MM.1S (cell line): ENCODE measurements around the gene SMAD7.
A peak's percentile ranks its signal among the peaks of the same experiment; 100 is the strongest.

Source experiments
- DNase-seq: peaks from one replicate; pipeline ENCODE4 v3.0.0-alpha.2; 2015
- H2AFZ ChIP-seq: fragments of 300-600 bp; sonication (generic); 2 replicates; pipeline ENCODE4 v1.6.0; 2016; ENCODE audit warnings: antibody characterized with exemption, low read length
- H3F3A ChIP-seq: fragments of 300-600 bp; sonication (generic); 2 replicates; pipeline ENCODE4 v1.6.1; 2016; ENCODE audit warnings: mild to moderate bottlenecking, antibody characterized with exemption, low read length, moderate library complexity, mixed read lengths; ENCODE audit not compliant: insufficient read depth
- H3K27ac ChIP-seq: fragments of 300-600 bp; sonication (generic); 2 replicates; pipeline ENCODE4 v1.5.1; 2016; ENCODE audit warnings: mild to moderate bottlenecking, low read length
- H3K27me3 ChIP-seq: fragments of 300-600 bp; sonication (generic); replicated peaks from 2 replicates; pipeline ENCODE4 v1.6.0; 2016; ENCODE audit warnings: low read length; ENCODE audit not compliant: insufficient read depth
- H3K36me3 ChIP-seq: fragments of 300-600 bp; sonication (generic); replicated peaks from 2 replicates; pipeline ENCODE4 v1.6.1; 2016; ENCODE audit warnings: mild to moderate bottlenecking, low read length, mixed read lengths; ENCODE audit not compliant: insufficient read depth
- H3K4me1 ChIP-seq: fragments of 300-600 bp; sonication (generic); 2 replicates; pipeline ENCODE4 v1.6.1; 2016; ENCODE audit warnings: low read length, mixed read lengths
- H3K4me2 ChIP-seq: fragments of 300-600 bp; sonication (generic); 2 replicates; pipeline ENCODE4 v1.6.0; 2016; ENCODE audit warnings: low read depth, low read length
- H3K4me3 ChIP-seq: fragments of 300-600 bp; sonication (generic); 2 replicates; pipeline ENCODE4 v1.5.1; 2016; ENCODE audit warnings: low read length, mixed read lengths
- H3K79me2 ChIP-seq: fragments of 300-600 bp; sonication (generic); 2 replicates; pipeline ENCODE4 v1.6.1; 2016; ENCODE audit warnings: mixed run types, low read length, mixed read lengths
- H3K9ac ChIP-seq: fragments of 300-600 bp; sonication (generic); 2 replicates; pipeline ENCODE4 v1.6.1; 2016; ENCODE audit warnings: low read length, mixed read lengths
- H3K9me2 ChIP-seq: fragments of 300-600 bp; sonication (generic); replicated peaks from 2 replicates; pipeline ENCODE4 v1.6.1; 2016; ENCODE audit warnings: mild to moderate bottlenecking, low read length, mixed read lengths; ENCODE audit not compliant: insufficient read depth
- H3K9me3 ChIP-seq: fragments of 300-600 bp; sonication (generic); replicated peaks from 2 replicates; pipeline ENCODE4 v1.6.1; 2016; ENCODE audit warnings: mild to moderate bottlenecking, low read length, mixed read lengths; ENCODE audit not compliant: insufficient read depth
- H4K20me1 ChIP-seq: fragments of 300-600 bp; sonication (generic); 2 replicates; pipeline ENCODE4 v1.6.1; 2016; ENCODE audit warnings: mild to moderate bottlenecking, low read length, moderate library complexity, mixed read lengths; ENCODE audit not compliant: insufficient read depth
- CTCF ChIP-seq: fragments of 300-600 bp; sonication (generic); IDR thresholded peaks from 2 replicates; pipeline ENCODE4 v1.5.1; 2016; ENCODE audit warnings: antibody characterized with exemption, low read length, mixed read lengths
- EZH2 ChIP-seq: fragments of 300-600 bp; sonication (generic); optimal IDR thresholded peaks from 2 replicates; pipeline ENCODE3; 2017; ENCODE audit warnings: low read depth, mild to moderate bottlenecking, antibody characterized with exemption, low read length, mixed read lengths
- EZH2phosphoT487 ChIP-seq: fragments of 300-600 bp; sonication (generic); IDR thresholded peaks from 2 replicates; pipeline ENCODE4 v1.6.1; 2018; ENCODE audit warnings: antibody characterized with exemption, low read length

Gene SMAD7

GRCh38 chr18:48950536-48951447 lies at the start of gene SMAD7:
TSS of gene SMAD7 (minus strand) at chr18:48950965. CDS start at chr18:48950424, 541 bp downstream.
- Histone ChIP-seq H4K20me1 (peaks cover 3% of the 10 kb centered on the region; the same call in 1 of the 2 replicates), H3F3A (peaks cover 49% of the 10 kb centered on the region), H3K9me2 (no peaks in the 10 kb centered on the region), H3K27me3 (no peaks in the 10 kb centered on the region), H3K79me2 (peaks cover 62% of the 10 kb centered on the region), H2AFZ (no peak within 1 kb of the TSS), H3K9ac (peak within 1 kb of the TSS; percentile 95), H3K27ac (peak within 1 kb of the TSS; percentile 97; the same call in 1 of the 2 replicates), H3K4me2 (peak within 1 kb of the TSS; percentile 99), H3K36me3 (0 out of 2 replicates have a peak, but pooled peaks cover 5% of the 10 kb centered on the region), H3K9me3 (no peaks in the 10 kb centered on the region), H3K4me3 (peak within 1 kb of the TSS; percentile 97), H3K4me1 (peaks cover 9% of the 10 kb centered on the region)
- no peak for TF ChIP-seq CTCF
- no peak for TF ChIP-seq EZH2
- TF ChIP-seq EZH2phosphoT487 = no peak
- DNase-seq = no peak

- Histone ChIP-seq H3K9ac (no peak overlapping the region), H3K36me3 (no peaks in the 10 kb centered on the region), H3K27ac (no peak overlapping the region), H4K20me1 (no peaks in the 10 kb centered on the region), H3K4me2 (no peak overlapping the region), H3F3A (no peaks in the 10 kb centered on the region), H2AFZ (no peak overlapping the region), H3K9me2 (no peaks in the 10 kb centered on the region), H3K27me3 (no peaks in the 10 kb centered on the region), H3K4me1 (0 out of 2 replicates have a peak, but pooled peaks cover 3% of the 10 kb centered on the region), H3K79me2 (no peaks in the 10 kb centered on the region), H3K9me3 (no peaks in the 10 kb centered on the region), H3K4me3 (no peak overlapping the region)
- no peak for DNase-seq
- TF ChIP-seq CTCF (no peak), EZH2 (no peak), EZH2phosphoT487 (no peak)
Observed at GRCh38 chr18:48999569-48999968, 48.8 kb upstream of the SMAD7 start.

- DNase-seq = no peak
- Histone ChIP-seq H4K20me1 (no peaks in the 10 kb centered on the region), H3K4me1 (0 out of 2 replicates have a peak, but pooled peaks cover 3% of the 10 kb centered on the region), H3K27ac (no peak overlapping the region), H3F3A (no peaks in the 10 kb centered on the region), H2AFZ (no peak overlapping the region), H3K27me3 (no peaks in the 10 kb centered on the region), H3K9me2 (no peaks in the 10 kb centered on the region), H3K4me2 (no peak overlapping the region), H3K4me3 (no peak overlapping the region), H3K36me3 (no peaks in the 10 kb centered on the region), H3K79me2 (no peaks in the 10 kb centered on the region), H3K9ac (no peak overlapping the region), H3K9me3 (no peaks in the 10 kb centered on the region)
- TF ChIP-seq CTCF (no peak), EZH2phosphoT487 (no peak), EZH2 (no peak)
Observed at GRCh38 chr18:48997985-48998831, 47.4 kb upstream of the SMAD7 start.
